IMR-90 (cell line): ENCODE results near the gene WRAP73. TPM values are rescaled to one million over a fixed set of nuclear protein-coding genes. Genes with fewer than 3 reads are reported as not detected.

Experiments used
- ATAC-seq: fragments of 200-7000 bp; cut with Tn5 transposase; 2 replicates; pipeline ENCODE4 v1.9.1; 2020; ENCODE audit warnings: low read depth, mild to moderate bottlenecking, moderate library complexity
- BruUV-seq: library from RNA; stranded (reverse); fragments of 400-500 nt; replicated peaks from 2 replicates; lab custom pipeline; 2021; lab: Mats Ljungman, UMichigan
- CTCF ChIA-PET: fragments of 300-600 bp; formaldehyde crosslinking; extraction: SDS; loops from one replicate; lab custom pipeline; 2021; ENCODE audit warnings: antibody characterized with exemption; lab: Yijun Ruan, JAX
- POLR2A ChIA-PET: fragments of 300-600 bp; sonication (Branson Sonifier 250); formaldehyde crosslinking; loops from one replicate; lab custom pipeline; 2022; ENCODE audit warnings: antibody characterized with exemption; ENCODE audit not compliant: unreplicated experiment; lab: Charles Lee
- DNase-seq: peaks from one replicate; pipeline ENCODE4 v3.0.0; 2013
- H2AFZ ChIP-seq: replicated peaks from 2 replicates; pipeline ENCODE3; 2013; ENCODE audit warnings: low read length, mild to moderate bottlenecking; ENCODE audit not compliant: poor library complexity
- H2AK5ac ChIP-seq: 2 replicates; pipeline ENCODE4 v1.6.1; 2013; ENCODE audit warnings: low read depth, low read length, inconsistent platforms
- H2AK9ac ChIP-seq: replicated peaks from 2 replicates; pipeline ENCODE3; 2013; ENCODE audit warnings: mild to moderate bottlenecking, low read depth, low read length, moderate library complexity; ENCODE audit not compliant: poor library complexity
- H2BK120ac ChIP-seq: 2 replicates; pipeline ENCODE4 v1.6.1; 2013; ENCODE audit warnings: low read depth, low read length, inconsistent platforms
- H2BK15ac ChIP-seq: 3 replicates; pipeline ENCODE4 v1.6.1; 2013; ENCODE audit warnings: low read depth, low read length, inconsistent platforms
- H2BK20ac ChIP-seq: 2 replicates; pipeline ENCODE4 v1.6.1; 2013; ENCODE audit warnings: low read depth, mild to moderate bottlenecking, inconsistent platforms, low read length, moderate library complexity
- H2BK5ac ChIP-seq: 2 replicates; pipeline ENCODE4 v1.6.1; 2013; ENCODE audit warnings: mild to moderate bottlenecking, low read depth, low read length, inconsistent platforms; ENCODE audit not compliant: poor library complexity, severe bottlenecking
- H3K14ac ChIP-seq: replicated peaks from 2 replicates; pipeline ENCODE4 v1.6.1; 2013; ENCODE audit warnings: low read depth, low read length, inconsistent platforms
- H3K18ac ChIP-seq: 2 replicates; pipeline ENCODE4 v1.6.1; 2013; ENCODE audit warnings: low read depth, low read length, control low read depth
- H3K23ac ChIP-seq: 2 replicates; pipeline ENCODE4 v1.6.1; 2013; ENCODE audit warnings: low read depth, low read length, inconsistent platforms
- H3K27ac ChIP-seq: 2 replicates; pipeline ENCODE4 v1.5.1; 2013; ENCODE audit warnings: mild to moderate bottlenecking, control low read depth, low read length; ENCODE audit not compliant: insufficient read depth
- H3K27me3 ChIP-seq: 2 replicates; pipeline ENCODE4 v1.6.1; 2013; ENCODE audit warnings: low read length; ENCODE audit not compliant: control insufficient read depth, insufficient read depth
- H3K36me3 ChIP-seq: 2 replicates; pipeline ENCODE4 v1.6.1; 2013; ENCODE audit warnings: low read length, mixed read lengths; ENCODE audit not compliant: control insufficient read depth, insufficient read depth
- H3K4ac ChIP-seq: 2 replicates; pipeline ENCODE4 v1.6.1; 2013; ENCODE audit warnings: low read depth, low read length, inconsistent platforms
- H3K4me1 ChIP-seq: 2 replicates; pipeline ENCODE4 v1.6.1; 2013; ENCODE audit warnings: low read length, mixed read lengths; ENCODE audit not compliant: control insufficient read depth, insufficient read depth
- H3K4me2 ChIP-seq: 2 replicates; pipeline ENCODE4 v1.6.1; 2013; ENCODE audit warnings: low read depth, mild to moderate bottlenecking, control low read depth, low read length, moderate library complexity
- H3K4me3 ChIP-seq: 2 replicates; pipeline ENCODE4 v1.5.1; 2013; ENCODE audit warnings: low read depth, mild to moderate bottlenecking, control low read depth, low read length, moderate library complexity; ENCODE audit not compliant: insufficient read depth
- H3K56ac ChIP-seq: 2 replicates; pipeline ENCODE4 v1.6.1; 2013; ENCODE audit warnings: low read length, inconsistent platforms; ENCODE audit not compliant: insufficient read depth; ENCODE audit errors: extremely low read depth
- H3K79me1 ChIP-seq, 2 experiments: 2 replicates each; pipeline ENCODE4 v1.6.1; 2013; ENCODE audit warnings: low read length in 2 of 2, inconsistent platforms in 1 of 2, low read depth in 1 of 2
- H3K9ac ChIP-seq: 2 replicates; pipeline ENCODE4 v1.6.1; 2013; ENCODE audit warnings: low read depth, low read length, control low read depth
- H3K9me1 ChIP-seq: 2 replicates; pipeline ENCODE4 v1.6.1; 2013; ENCODE audit warnings: low read length, inconsistent platforms; ENCODE audit not compliant: insufficient read depth
- H3K9me3 ChIP-seq: 2 replicates; pipeline ENCODE4 v1.6.1; 2013; ENCODE audit warnings: low read length; ENCODE audit not compliant: control insufficient read depth, insufficient read depth
- H4K20me1 ChIP-seq: 2 replicates; pipeline ENCODE4 v1.6.1; 2013; ENCODE audit warnings: low read length, inconsistent platforms; ENCODE audit not compliant: insufficient read depth
- H4K5ac ChIP-seq: 2 replicates; pipeline ENCODE4 v1.6.1; 2013; ENCODE audit warnings: mild to moderate bottlenecking, low read depth, low read length, control low read depth
- H4K8ac ChIP-seq, 2 experiments: 2 replicates each; pipeline ENCODE4 v1.6.1; 2013; ENCODE audit warnings: low read depth in 2 of 2, low read length in 2 of 2, control low read depth in 1 of 2, inconsistent platforms in 1 of 2
- H4K91ac ChIP-seq: 2 replicates; pipeline ENCODE4 v1.6.1; 2013; ENCODE audit warnings: low read depth, low read length, inconsistent platforms; ENCODE audit not compliant: insufficient read depth
- BHLHE40 ChIP-seq: fragments of 150-350 bp; IDR thresholded peaks from 2 replicates; pipeline ENCODE4 v1.6.1; 2016; ENCODE audit warnings: mild to moderate bottlenecking, low read depth, low read length
- CEBPB ChIP-seq: IDR thresholded peaks from 2 replicates; pipeline ENCODE4 v1.6.1; 2012; ENCODE audit warnings: low read depth, low read length, improper control_type of control experiment
- CHD1 ChIP-seq: IDR thresholded peaks from 2 replicates; pipeline ENCODE4 v1.6.1; 2012; ENCODE audit warnings: low read depth, low read length, improper control_type of control experiment
- FOS ChIP-seq: fragments of 150-350 bp; IDR thresholded peaks from 2 replicates; pipeline ENCODE4 v1.6.1; 2016; ENCODE audit warnings: low read depth, low read length
- MAZ ChIP-seq: IDR thresholded peaks from 2 replicates; pipeline ENCODE4 v1.6.1; 2012; ENCODE audit warnings: low read depth, mild to moderate bottlenecking, low read length, improper control_type of control experiment, moderate library complexity, borderline replicate concordance
- MXI1 ChIP-seq: IDR thresholded peaks from 2 replicates; pipeline ENCODE4 v1.6.1; 2012; ENCODE audit warnings: low read depth, mild to moderate bottlenecking, low read length, moderate library complexity, borderline replicate concordance
- NFE2L2 ChIP-seq: fragments of 150-350 bp; IDR thresholded peaks from 2 replicates; pipeline ENCODE4 v1.6.1; 2016; ENCODE audit warnings: low read depth, mild to moderate bottlenecking, low read length
- POLR2A ChIP-seq: IDR thresholded peaks from 2 replicates; pipeline ENCODE4 v1.6.1; 2012; ENCODE audit warnings: mild to moderate bottlenecking, low read depth, low read length
- RAD21 ChIP-seq: IDR thresholded peaks from 2 replicates; pipeline ENCODE4 v1.6.1; 2012; ENCODE audit warnings: low read length, improper control_type of control experiment
- RFX5 ChIP-seq: IDR thresholded peaks from 2 replicates; pipeline ENCODE4 v1.8.0; 2012; ENCODE audit warnings: low read depth, mild to moderate bottlenecking, low read length, moderate library complexity
- WGBS, 2 experiments: methylation state at CpG; one replicate each; pipeline versions ENCODE4 v1.1.5 to v1.1.7; 2013; ENCODE audit warnings: missing lambda C conversion rate in 2 of 2; ENCODE audit not compliant: insufficient read length in 1 of 2; ENCODE audit errors: extremely low coverage in 2 of 2; 5-methylcytosine and 5-hydroxymethylcytosine counted together
- dilution Hi-C: fragments of 300-500 bp; cut with HindIII; formaldehyde crosslinking; loops from one replicate; pipeline ENCODE4 v1.14.3; 2018; ENCODE audit warnings: low sequenced_read_pairs; ENCODE audit not compliant: unreplicated experiment
- in situ Hi-C: fragments of 300-500 bp; cut with MboI; formaldehyde crosslinking; loops from 3 replicates; pipeline ENCODE4 v1.14.3; 2019; ENCODE audit warnings: low sequenced_read_pairs, inconsistent platforms, mixed read lengths
- intact Hi-C: fragments of 100-400 bp; cut with micrococcal nuclease; formaldehyde crosslinking; loops from 2 replicates; pipeline ENCODE4 v1.10.0; 2022
- polyA plus RNA-seq, 3 experiments: library from polyadenylated mRNA; depleted of rRNA; stranded (reverse); fragments of >200 nt; gene quantifications; 2 replicates each; pipeline ENCODE4 v1.2.3, GENCODE V29; 2012; ENCODE audit warnings: low replicate concordance in 1 of 3
- total RNA-seq: library from RNA; depleted of rRNA; stranded (reverse); fragments of >200 nt; gene quantifications from 2 replicates; pipeline ENCODE4 v1.2.3, GENCODE V29; 2012
- TF ChIP-seq, protein P1 (sequence below): fragments of 150-350 bp; IDR thresholded peaks from 2 replicates; pipeline ENCODE4 v1.6.1; 2017; ENCODE audit warnings: mild to moderate bottlenecking, antibody characterized with exemption, low read length, low read depth
- TF ChIP-seq, protein P2 (sequence below): fragments of 150-350 bp; IDR thresholded peaks from 2 replicates; pipeline ENCODE4 v1.6.1; 2016; ENCODE audit warnings: low read depth, mild to moderate bottlenecking, low read length, moderate library complexity, borderline replicate concordance

The WRAP73 gene
- total and polyA plus RNA-seq, 2 of the 4 experiments (the other 2 are of a cell fraction) = 10.8 to 23.6 TPM

DNA sequence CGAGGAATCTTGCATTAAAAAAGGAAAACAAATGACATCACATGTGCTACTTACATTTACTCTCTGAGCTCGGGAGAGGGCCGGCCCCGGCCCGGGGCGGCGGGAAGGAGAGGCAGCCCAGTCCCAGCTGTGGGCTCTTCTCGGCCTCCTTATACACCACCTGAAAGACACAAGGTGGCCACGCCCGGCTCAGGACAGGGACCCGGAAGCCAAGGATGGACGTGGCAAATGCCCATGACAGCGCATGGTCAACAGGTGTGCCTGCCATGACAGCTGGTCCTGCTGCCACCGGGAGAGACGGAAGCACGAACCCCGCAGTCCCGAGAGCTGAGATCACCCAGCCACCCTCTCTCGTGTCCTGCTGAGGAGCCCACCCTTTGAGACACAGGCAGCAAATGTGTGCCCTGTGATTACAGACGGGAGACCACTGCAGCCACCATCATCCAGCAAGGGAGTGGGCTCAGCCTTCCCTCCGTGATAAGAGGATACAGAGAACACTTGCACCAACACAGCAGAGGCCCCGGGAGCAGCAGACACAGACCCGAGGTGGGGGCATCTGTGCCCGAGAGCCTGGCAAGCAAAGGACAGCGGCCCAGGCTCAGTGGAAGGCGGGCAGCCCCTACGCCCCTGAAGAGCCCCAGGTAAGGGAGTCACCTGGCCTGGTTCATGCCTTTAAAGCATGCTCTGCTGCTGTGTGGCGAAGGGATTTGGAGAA lies 16.4 kb downstream of the WRAP73 start:
- H2BK120ac ChIP-seq = no peak overlapping the region
- no peaks in the 10 kb centered on the region for H3K27me3 ChIP-seq
- H2BK20ac ChIP-seq = no peak overlapping the region
- no peak for ATAC-seq
- H3K56ac ChIP-seq = no peak overlapping the region
- H3K4me1 ChIP-seq = no peaks in the 10 kb centered on the region
- H4K20me1 ChIP-seq = no peaks in the 10 kb centered on the region; the same call in 1 of the 2 replicates
- intact Hi-C loops = no loop called here
- no peak overlapping the region for H4K91ac ChIP-seq
- TF ChIP-seq RFX5 (no peak), NFE2L2 (no peak), FOS (no peak), CEBPB (no peak), MXI1 (no peak), BHLHE40 (no peak), POLR2A (no peak), MAZ (no peak), RAD21 (no peak), CHD1 (no peak)
- TF ChIP-seq, protein P1, sequence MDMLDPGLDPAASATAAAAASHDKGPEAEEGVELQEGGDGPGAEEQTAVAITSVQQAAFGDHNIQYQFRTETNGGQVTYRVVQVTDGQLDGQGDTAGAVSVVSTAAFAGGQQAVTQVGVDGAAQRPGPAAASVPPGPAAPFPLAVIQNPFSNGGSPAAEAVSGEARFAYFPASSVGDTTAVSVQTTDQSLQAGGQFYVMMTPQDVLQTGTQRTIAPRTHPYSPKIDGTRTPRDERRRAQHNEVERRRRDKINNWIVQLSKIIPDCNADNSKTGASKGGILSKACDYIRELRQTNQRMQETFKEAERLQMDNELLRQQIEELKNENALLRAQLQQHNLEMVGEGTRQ = no peak
- TF ChIP-seq, protein P2, sequence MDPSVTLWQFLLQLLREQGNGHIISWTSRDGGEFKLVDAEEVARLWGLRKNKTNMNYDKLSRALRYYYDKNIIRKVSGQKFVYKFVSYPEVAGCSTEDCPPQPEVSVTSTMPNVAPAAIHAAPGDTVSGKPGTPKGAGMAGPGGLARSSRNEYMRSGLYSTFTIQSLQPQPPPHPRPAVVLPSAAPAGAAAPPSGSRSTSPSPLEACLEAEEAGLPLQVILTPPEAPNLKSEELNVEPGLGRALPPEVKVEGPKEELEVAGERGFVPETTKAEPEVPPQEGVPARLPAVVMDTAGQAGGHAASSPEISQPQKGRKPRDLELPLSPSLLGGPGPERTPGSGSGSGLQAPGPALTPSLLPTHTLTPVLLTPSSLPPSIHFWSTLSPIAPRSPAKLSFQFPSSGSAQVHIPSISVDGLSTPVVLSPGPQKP = no peak
- no peaks in the 10 kb centered on the region for H3K9me1 ChIP-seq
- H3K36me3 ChIP-seq = peaks cover 68% of the 10 kb centered on the region
- H3K4me3 ChIP-seq = no peak overlapping the region
- POLR2A ChIA-PET = no interaction called here
- no peaks in the 10 kb centered on the region for H3K79me1 ChIP-seq
- CTCF ChIA-PET = no interaction called here
- no peak overlapping the region for H2AFZ ChIP-seq
- no peak overlapping the region for H2BK5ac ChIP-seq
- WGBS, 2 experiments = 90% methylated on average over 15 of the region's 28 CpGs; no CpG with 5 or more reads in 1 of the 2 experiments
- no peak overlapping the region for H3K14ac ChIP-seq
- H3K4ac ChIP-seq = no peak overlapping the region
- H3K4me2 ChIP-seq = no peak overlapping the region
- H3K9me3 ChIP-seq = no peaks in the 10 kb centered on the region
- H2AK9ac ChIP-seq = no peak overlapping the region
- no peak overlapping the region for H2BK15ac ChIP-seq
- DNase-seq = no peak
- no peak overlapping the region for H3K9ac ChIP-seq
- in situ Hi-C loops = no loop called here
- no peak overlapping the region for H4K5ac ChIP-seq
- H4K8ac ChIP-seq = no peak overlapping the region
- dilution Hi-C loops = no loop called here
- H3K18ac ChIP-seq = no peak overlapping the region
- H3K27ac ChIP-seq = no peak overlapping the region
- BruUV-seq = no TSS peak
- H2AK5ac ChIP-seq = no peak overlapping the region
- no peak overlapping the region for H3K23ac ChIP-seq
